ENCODE measurements around the gene SVIL. TPM values are rescaled to one million over a fixed set of nuclear protein-coding genes. Genes with fewer than 3 reads are reported as not detected.

SVIL gene
- total RNA-seq, 1 donor: 7.8 TPM

- TF ChIP-seq CTCF (IDR thresholded peaks at IDR 0.05; ENCODE audit: insufficient read depth, low read depth, low read length): no peak
- no peak overlapping the region for H3K4me3 ChIP-seq (ENCODE audit: low read depth, low read length)
- DNase-seq (ENCODE audit: low read depth): no peak
These were observed 11.0 kb downstream of the SVIL start for GRCh38 chr10:29623797-29624196.

GRCh38 chr10:29622382-29622922 lies 12.3 kb downstream of the SVIL start:
- no peak for DNase-seq (ENCODE audit: low read depth)
- H3K4me3 ChIP-seq (ENCODE audit: low read depth, low read length): no peak overlapping the region
- TF ChIP-seq CTCF (IDR thresholded peaks at IDR 0.05; ENCODE audit: insufficient read depth, low read depth, low read length): no peak

- peak; percentile 96 for DNase-seq (ENCODE audit: low read depth)
- no peak for TF ChIP-seq CTCF (IDR thresholded peaks at IDR 0.05; ENCODE audit: insufficient read depth, low read depth, low read length)
- H3K4me3 ChIP-seq (ENCODE audit: low read depth, low read length): no peak overlapping the region
These were observed 13.6 kb downstream of the SVIL start for GRCh38 chr10:29621161-29621560.

GRCh38 chr10:29620112-29620690 lies 14.6 kb downstream of the SVIL start:
- no peak overlapping the region for H3K4me3 ChIP-seq (ENCODE audit: low read depth, low read length)
- TF ChIP-seq CTCF (IDR thresholded peaks at IDR 0.05; ENCODE audit: insufficient read depth, low read depth, low read length): no peak
- DNase-seq (ENCODE audit: low read depth): no peak

GRCh38 chr10:29619241-29619669 lies 15.5 kb downstream of the SVIL start:
- TF ChIP-seq CTCF (IDR thresholded peaks at IDR 0.05; ENCODE audit: insufficient read depth, low read depth, low read length): no peak
- DNase-seq (ENCODE audit: low read depth): peak; percentile 97
- no peak overlapping the region for H3K4me3 ChIP-seq (ENCODE audit: low read depth, low read length)

GRCh38 chr10:29618341-29619171 lies 16.2 kb downstream of the SVIL start:
- H3K4me3 ChIP-seq (ENCODE audit: low read depth, low read length): no peak overlapping the region
- peak; percentile 77 for DNase-seq (ENCODE audit: low read depth)
- TF ChIP-seq CTCF (IDR thresholded peaks at IDR 0.05; ENCODE audit: insufficient read depth, low read depth, low read length): no peak

Measured in fibroblast of villous mesenchyme (primary cell).